Stimulated activated CD4-positive, alpha-beta T cell treated with anti-CD3 and anti-CD28 coated beads, Interleukin-15, amount 100 ng/mL, for 24 hours (primary cell): Measurements from ENCODE around the gene MDP1.

Source experiments
- DNase-seq: peaks from one replicate; pipeline ENCODE4 v3.0.0-alpha.2; 2020

Gene MDP1

DNA sequence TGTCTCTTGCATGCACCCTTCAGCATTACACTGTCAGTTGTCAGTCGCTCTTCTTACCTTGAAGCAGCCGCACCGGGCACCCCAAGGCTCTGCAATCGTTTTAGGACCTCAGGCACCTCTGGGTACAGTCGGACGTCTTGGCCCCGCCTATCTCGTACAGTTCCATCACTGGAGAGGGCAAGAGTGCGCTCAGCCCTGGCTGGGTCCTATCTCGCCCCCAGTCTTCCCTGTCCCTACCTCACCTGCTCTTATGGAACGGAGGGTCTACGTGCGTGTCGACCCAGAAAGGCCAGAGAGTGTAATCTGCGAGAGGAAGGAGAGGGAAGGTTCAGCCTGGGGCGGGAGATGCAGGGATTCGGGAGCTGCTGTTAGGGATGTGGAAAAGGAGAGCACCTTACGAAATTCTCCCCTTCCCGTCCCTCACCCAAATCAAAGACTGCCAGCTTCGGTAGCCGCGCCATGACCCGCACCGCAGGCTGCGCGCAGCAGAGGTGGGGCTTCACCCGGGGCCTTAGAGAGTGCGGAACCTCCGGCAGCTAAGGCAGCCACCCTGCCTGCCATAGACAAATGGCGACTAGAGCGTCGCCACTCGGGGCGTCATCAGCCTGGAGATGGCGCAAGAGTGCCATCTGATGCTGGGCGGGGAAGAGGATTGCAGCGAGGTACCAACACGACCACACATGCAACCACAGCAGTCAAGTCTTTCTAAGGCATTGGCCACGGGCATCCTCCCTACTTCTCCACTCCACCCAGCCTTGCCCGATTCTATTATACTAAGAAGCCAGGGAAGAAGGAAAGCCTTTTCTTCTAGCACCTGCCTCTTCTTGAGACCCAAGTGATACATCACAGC, at the start of gene MDP1:
TSS of gene MDP1 (minus strand) at position 572 of the 850 bp plus-strand sequence. CDS start at position 461, 111 bp downstream.
- peak; percentile 87 for DNase-seq

- DNase-seq, result no peak
Observed at GRCh38 chr14:24264298-24264697, 48.4 kb upstream of the MDP1 start.

- no peak for DNase-seq
Observed at GRCh38 chr14:24263848-24264247, 48.0 kb upstream of the MDP1 start.

- DNase-seq, result no peak
Observed at GRCh38 chr14:24262821-24263733, 47.2 kb upstream of the MDP1 start, which contains the start of gene TGM1. TGM1 (minus strand) TSS chr14:24263177; CDS start chr14:24262352, 825 bp downstream.

DNA sequence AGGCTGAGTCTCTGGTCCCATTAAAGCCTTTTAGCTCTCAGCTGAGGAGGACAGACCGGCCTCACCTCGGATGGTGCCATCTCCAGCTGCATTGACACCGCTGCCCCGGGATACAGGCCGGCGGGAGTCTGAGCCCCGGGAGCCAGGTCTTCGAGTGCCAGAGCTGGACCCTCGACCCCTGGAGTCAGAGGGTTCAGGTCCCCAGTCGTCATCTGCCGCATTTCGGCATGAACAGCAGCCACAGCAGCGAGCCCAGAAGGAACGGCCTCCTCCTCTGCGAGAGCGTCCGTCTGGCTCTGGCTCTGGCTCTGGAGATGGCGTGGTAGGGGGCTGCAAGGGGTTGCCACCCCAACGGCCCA, 46.1 kb upstream of the MDP1 start:
- no peak for DNase-seq

GRCh38 chr14:24261256-24261968, 45.5 kb upstream of the MDP1 start:
- no peak for DNase-seq

- DNase-seq, result no peak
Observed at GRCh38 chr14:24260780-24261157, 44.9 kb upstream of the MDP1 start.

- no peak for DNase-seq
Observed at GRCh38 chr14:24260026-24260779, 44.3 kb upstream of the MDP1 start.

DNA sequence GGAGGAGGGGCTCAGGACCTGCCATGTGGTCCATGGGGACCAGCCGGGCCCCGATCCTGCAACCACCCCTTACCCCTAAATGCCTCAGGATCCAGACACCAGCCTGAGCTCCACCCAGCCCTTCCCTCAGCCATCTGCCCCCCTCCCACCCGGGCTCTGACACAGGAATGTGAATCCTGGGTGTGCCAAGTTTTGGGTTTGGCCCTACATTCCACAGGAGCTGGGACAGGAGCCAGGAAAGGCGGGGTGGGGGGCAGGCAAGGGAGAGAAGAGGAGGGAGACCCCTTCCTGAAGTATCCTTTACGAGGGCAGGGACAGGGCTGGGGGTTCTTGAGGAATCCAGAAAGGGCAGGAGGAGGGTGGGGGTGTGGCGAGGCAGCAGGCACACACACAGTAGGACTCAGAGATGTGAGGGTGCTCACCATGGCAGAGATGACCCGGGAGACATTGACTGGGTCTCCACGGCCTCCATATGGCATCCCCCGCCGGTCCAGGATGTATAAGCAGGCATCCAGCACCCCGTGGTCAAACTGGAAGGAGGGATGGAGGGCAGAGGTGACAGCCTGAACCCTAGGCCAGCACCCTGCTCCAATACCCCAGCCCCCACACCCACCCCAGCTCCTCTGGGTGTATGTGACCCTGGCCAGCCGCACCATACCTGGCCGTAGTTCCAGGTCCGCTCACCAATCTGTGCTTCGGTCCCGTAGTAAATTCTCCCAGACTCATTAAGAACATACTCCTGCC, 43.6 kb upstream of the MDP1 start:
- no peak for DNase-seq

DNA sequence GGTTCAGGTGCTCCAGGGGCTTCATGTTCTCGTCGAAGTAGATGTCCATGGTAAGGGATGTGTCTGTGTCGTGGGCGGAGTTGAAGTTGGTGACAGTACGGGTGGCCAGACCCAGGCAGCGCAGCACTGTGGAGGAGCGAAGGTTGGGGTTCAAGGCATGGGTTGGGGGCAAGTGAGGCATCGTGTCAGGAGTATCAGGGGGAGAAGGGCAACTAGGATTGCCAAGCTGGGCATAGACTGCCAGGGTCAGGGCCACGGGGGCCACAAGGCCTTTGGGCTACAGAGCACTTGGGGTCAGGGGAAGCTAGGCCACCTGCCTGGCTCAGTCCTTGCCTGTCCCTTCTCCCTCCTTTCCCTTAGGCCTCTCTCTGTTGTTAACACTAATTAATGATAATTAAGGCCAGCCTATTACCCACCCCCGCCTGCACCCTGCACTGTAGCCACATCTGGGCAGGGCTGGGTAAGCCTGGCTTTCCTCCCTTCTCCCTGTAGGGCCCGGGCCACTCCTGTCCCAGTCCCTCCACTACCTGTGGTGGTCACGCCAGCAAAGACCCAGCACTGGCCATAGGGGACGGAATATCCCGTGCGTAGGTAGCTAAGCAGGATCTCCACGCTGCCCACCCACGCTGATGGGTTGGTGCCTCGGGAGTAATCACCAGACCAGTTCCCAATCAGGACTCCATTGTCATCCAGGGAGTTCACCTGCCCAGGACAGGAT, 42.8 kb upstream of the MDP1 start:
- no peak for DNase-seq

DNA sequence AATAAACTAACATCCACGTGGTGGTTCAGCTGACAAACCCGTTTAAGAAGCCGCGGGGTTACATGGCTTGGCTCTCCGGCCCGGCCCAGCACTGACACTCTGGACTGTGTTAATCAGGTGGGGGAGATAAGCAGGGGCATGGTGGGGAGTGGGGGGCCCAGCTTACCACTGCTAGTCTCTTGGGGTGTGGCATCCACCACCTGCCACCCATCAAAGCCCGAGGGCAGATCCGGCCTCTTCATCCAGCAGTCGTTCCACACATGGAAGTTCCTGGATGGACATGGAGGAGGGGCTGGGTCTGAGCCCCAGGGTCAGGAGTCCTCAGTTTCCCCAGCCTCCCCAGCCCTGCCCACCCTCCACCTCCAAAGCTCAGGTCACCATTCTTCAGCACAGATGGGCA, 42.3 kb upstream of the MDP1 start:
- DNase-seq, result no peak

DNA sequence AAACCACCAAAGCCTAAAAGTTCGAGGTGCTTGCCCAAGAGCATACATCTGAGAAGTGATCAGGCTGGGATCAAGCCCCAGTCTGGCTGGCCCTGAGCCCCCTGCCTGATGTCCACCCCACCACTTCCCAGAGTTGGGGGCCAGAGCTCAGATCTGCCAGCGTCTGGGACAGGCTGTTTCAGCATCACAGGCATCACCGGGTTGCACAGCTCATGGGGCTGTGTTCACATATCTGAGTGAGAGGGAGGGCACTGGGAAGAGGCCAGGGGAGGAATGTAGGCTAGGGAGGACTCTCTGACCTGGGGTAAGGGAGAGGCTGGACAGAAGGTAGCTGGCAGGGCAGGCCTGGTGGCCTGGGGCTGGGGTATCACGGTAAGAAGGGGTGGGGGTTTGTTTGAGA, 41.1 kb upstream of the MDP1 start:
- no peak for DNase-seq

DNA sequence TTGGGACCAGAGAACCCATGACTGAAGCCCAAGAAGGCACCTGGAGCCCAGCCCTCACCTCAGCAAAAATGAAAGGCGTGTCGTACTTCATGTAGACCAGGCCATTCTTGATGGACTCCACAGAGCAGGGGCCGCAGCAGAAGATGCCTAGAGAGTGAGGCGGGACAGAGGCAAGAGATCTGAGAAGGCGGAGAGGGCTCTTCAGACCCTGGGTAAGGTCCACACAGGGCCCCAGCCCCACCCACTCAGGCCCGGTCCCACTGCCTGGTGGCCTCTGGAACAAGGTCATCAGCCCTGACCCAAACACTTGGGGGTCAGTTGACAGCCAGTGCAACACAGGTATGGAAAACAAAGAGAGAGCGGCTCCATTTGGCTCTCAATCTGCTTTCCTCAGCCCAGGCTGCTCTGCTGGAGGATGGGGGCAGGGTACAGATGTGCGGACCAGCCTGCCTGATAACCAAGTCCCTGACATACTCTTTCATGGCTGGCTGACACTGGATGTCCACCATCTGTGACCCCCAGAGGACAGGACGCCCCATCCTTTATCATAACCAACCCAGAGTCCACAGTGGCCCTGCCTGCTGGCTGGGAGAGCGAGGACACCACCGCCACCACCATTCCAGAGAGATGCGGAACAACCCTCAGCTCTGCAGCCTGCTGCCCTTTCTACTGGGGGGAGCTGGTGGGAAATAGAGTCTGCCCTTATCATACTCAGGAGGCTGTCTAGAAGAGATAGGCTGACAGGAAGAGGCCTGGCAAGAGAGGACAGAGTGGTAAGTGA, 40.3 kb upstream of the MDP1 start:
- DNase-seq, result no peak

- no peak for DNase-seq
Observed at GRCh38 chr14:24255438-24255837, 39.6 kb upstream of the MDP1 start.

DNA sequence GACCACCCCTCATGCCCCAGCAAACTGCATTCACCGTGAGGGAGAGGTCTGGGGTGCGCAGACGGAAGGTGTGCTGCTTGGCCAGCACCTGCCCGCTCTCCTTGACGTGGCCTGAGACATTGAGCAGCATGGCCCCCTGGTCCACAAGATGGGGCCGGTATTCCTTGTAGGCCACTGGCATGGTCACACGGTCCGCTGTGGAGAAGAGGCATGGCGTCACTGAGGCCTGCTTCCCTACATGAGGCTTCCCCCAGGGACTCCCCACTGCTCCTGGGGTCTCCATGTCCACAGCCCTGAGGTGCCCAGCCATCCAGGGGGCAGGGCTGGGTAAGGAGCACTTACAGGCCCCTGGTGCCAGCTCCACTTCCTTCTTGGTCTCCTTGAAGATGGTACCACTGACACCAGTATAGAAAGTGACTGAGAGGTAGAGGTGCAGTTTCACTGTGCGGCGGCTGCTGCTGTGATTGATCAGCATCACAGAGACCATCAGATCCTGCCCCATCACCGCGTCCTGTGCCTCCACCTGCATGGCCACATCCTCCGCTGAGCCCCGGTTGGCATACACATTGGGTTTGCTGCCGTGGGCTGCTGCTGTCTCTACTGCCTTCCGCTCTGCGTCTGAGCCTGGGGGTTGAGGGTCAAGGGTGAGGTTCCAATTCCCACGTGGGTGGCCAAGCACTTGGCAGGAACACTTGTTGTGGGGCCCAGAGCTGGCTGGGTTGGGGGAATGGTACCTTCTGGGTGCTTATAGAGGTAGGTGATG, 38.9 kb upstream of the MDP1 start:
- no peak for DNase-seq

GRCh38 chr14:24253936-24254335, 38.1 kb upstream of the MDP1 start:
- DNase-seq, result no peak

GRCh38 chr14:24252289-24253124, 36.6 kb upstream of the MDP1 start:
- DNase-seq, result no peak

DNA sequence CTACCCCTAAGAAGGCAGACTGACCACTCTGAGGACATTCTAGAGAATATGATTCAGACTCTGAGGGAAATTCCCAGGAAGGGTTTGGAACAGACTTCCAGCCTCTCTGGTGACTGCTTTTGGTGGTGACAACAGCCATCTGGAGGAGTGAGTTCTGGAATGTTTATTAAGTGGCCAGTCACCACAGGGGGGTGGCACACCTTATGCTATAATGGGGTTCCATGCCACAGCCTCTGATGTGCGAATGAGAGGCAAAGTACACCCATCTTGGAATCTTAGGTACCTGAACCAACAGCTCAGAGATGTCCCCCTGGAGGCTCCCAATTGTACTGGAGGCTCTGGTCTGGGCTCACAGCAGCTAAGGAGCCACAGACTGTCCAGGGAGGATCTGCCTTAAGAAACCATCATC, 36.0 kb upstream of the MDP1 start:
- no peak for DNase-seq
